HG03103 (cell line): ENCODE measurements around the gene BBOX1.
"Not testable (repeated sequence)": the region's sequence is repeated elsewhere in the genome, so short reads cannot be mapped to it uniquely, and the experiment has no call there.

Experiments
- ATAC-seq: cut with Tn5 transposase; IDR thresholded peaks from one replicate; pipeline ENCODE4 v1.9.1; 2021; ENCODE audit warnings: low read depth; ENCODE audit not compliant: unreplicated experiment

Gene BBOX1

GRCh38 chr11:27081056-27081455, 40.4 kb downstream of the BBOX1 start:
- no peak for ATAC-seq

GRCh38 chr11:27083241-27083640, 42.6 kb downstream of the BBOX1 start:
- ATAC-seq = no peak

GRCh38 chr11:27083782-27084181, 43.2 kb downstream of the BBOX1 start:
- ATAC-seq = no peak

GRCh38 chr11:27084518-27084917, 43.9 kb downstream of the BBOX1 start:
- no peak for ATAC-seq

- ATAC-seq = no peak
These were observed 44.5 kb downstream of the BBOX1 start for GRCh38 chr11:27085111-27085510.

GRCh38 chr11:27085605-27086004, 45.0 kb downstream of the BBOX1 start:
- no peak for ATAC-seq

GRCh38 chr11:27087432-27087831, 46.8 kb downstream of the BBOX1 start:
- ATAC-seq = no peak

GRCh38 chr11:27088353-27088752, 47.7 kb downstream of the BBOX1 start:
- no peak for ATAC-seq

GRCh38 chr11:27089746-27090145, 49.1 kb downstream of the BBOX1 start:
- no peak for ATAC-seq

- ATAC-seq = not testable (repeated sequence)
These were observed 49.8 kb downstream of the BBOX1 start for GRCh38 chr11:27090357-27090948.

GRCh38 chr11:27094120-27094519, 53.5 kb downstream of the BBOX1 start:
- no peak for ATAC-seq

GRCh38 chr11:27095059-27095458, 54.4 kb downstream of the BBOX1 start:
- no peak for ATAC-seq

GRCh38 chr11:27095887-27096286, 55.3 kb downstream of the BBOX1 start:
- no peak for ATAC-seq

- no peak for ATAC-seq
These were observed 56.9 kb downstream of the BBOX1 start for GRCh38 chr11:27097551-27097950.

GRCh38 chr11:27100534-27100933, 59.9 kb downstream of the BBOX1 start:
- no peak for ATAC-seq

GRCh38 chr11:27107548-27107947, 66.9 kb downstream of the BBOX1 start:
- no peak for ATAC-seq

GRCh38 chr11:27108809-27109208, 68.2 kb downstream of the BBOX1 start:
- ATAC-seq = no peak

- ATAC-seq = no peak
These were observed 71.3 kb downstream of the BBOX1 start for GRCh38 chr11:27111896-27112295.

- no peak for ATAC-seq
These were observed 72.3 kb downstream of the BBOX1 start for GRCh38 chr11:27112946-27113345.

- ATAC-seq = no peak
These were observed 74.5 kb downstream of the BBOX1 start for GRCh38 chr11:27115051-27115650.

- no peak for ATAC-seq
These were observed 76.1 kb downstream of the BBOX1 start for GRCh38 chr11:27116684-27117083.

- no peak for ATAC-seq
These were observed 77.8 kb downstream of the BBOX1 start for GRCh38 chr11:27118371-27118770.

GRCh38 chr11:27118949-27119348, 78.3 kb downstream of the BBOX1 start:
- ATAC-seq = no peak
